Measurements from ENCODE around the gene VWDE. TPM values are rescaled to one million over a fixed set of nuclear protein-coding genes. Genes with fewer than 3 reads are reported as not detected.
"Not testable (repeated sequence)": the region's sequence is repeated elsewhere in the genome, so short reads cannot be mapped to it uniquely, and the experiment has no call there.

VWDE gene
- 1.6 TPM for polyA plus RNA-seq (ENCODE audit: insufficient read length)

GRCh38 chr7:12403287-12404181 lies at the start of gene VWDE:
VWDE (minus strand) TSS chr7:12403865; CDS start chr7:12403716, 149 bp downstream.
- no peak for DNase-seq (ENCODE audit: low read depth)

DNA sequence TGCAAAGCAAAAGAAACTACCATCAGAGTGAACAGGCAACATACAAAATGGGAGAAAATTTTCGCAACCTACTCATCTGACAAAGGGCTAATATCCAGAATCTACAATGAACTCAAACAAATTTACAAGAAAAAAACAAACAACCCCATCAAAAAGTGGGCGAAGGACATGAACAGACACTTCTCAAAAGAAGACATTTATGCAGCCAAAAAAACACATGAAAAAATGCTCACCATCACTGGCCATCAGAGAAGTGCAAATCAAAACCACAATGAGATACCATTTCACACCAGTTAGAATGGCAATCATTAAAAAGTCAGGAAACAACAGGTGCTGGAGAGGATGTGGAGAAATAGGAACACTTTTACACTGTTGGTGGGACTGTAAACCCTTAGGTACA lies 49.5 kb upstream of the VWDE start:
- not testable (repeated sequence) for DNase-seq (ENCODE audit: low read depth)

- DNase-seq (ENCODE audit: low read depth): no peak
Measured at GRCh38 chr7:12450615-12451014, 47.0 kb upstream of the VWDE start.

DNA sequence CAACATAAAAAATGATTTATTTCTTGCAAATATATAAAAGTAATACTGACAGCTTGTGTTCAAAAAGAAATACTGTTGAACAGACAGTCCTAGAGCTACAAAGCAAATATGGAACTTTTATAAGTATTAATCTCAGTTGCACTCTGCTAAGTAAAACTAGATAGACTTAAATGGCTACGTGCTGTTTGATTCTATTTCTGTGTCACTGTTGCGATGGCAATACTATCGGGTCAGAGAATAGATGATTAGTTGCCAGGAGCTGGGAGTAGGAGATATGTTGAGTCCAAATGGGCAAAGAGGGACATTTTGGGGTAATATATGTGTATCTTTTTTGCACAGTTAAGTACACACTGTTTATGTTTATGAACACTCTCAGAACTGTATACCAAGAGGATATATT lies 41.1 kb upstream of the VWDE start:
- DNase-seq (ENCODE audit: low read depth): no peak

GRCh38 chr7:12440229-12440628 lies 36.6 kb upstream of the VWDE start:
- DNase-seq (ENCODE audit: low read depth): no peak

DNA sequence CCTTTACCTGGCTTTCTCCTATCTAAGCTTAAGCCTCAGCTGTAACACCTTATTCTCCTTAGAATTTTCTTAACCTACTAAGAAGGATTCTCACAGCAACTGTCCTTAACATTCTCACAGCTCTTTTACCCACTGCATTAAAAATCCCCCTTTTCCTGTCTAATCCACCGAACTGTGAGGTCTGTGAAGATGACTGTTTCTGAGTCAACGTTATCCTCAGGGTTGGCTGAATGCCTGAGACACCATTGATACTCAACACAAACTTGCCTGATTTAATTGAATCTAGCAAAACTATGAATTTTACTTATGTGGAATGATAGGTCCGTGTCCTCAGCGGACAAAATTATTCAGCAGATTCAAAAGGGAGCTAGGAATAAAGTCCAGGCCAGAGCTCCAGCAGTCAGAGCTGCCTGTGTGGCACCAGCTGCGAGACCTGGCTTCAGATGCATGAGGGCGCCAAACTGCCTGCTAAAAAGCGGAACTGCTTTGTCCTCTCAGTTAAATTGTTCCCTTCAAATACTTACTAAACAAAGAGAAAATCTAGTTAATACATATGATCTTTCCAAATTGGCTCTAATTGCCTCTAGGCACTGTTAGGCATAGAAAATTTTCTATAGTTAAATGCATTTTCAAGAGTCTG lies 33.4 kb upstream of the VWDE start:
- DNase-seq (ENCODE audit: low read depth): no peak

GRCh38 chr7:12436126-12436525 lies 32.5 kb upstream of the VWDE start:
- DNase-seq (ENCODE audit: low read depth): no peak

GRCh38 chr7:12434012-12434642 lies 30.5 kb upstream of the VWDE start:
- no peak for DNase-seq (ENCODE audit: low read depth)

DNA sequence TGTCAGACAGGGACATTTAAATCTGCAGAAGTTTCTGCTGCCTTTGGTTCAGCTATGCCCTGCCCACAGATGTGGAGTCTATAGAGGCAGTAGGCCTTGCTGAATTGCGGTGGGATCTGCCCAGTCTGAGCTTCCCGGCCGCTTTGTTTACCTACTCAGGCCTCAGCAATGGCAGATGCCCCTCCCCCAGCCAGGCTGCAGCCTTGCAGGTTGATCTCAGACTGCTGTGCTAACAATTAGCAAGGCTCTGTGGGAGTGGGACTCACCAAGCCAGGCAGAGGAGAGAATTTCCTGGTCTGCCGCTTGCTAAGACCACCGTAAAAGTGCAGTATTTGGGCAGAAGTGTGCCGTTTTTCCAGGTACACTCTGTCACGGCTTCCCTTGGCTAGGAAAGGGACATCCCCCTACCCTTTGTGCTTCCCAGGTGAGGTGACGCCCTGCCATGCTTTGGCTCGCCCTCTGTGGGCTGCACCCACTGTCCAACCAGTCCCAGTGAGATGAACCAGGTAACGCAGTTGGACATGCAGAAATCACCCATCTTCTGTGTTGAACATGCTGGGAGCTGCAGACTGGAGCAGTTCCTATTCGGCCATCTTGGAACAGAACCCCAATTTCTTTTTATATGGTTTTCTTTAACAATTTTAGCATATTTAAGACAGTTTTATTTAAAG lies 28.4 kb upstream of the VWDE start:
- DNase-seq (ENCODE audit: low read depth): no peak

- DNase-seq (ENCODE audit: low read depth): no peak
Measured at GRCh38 chr7:12425311-12425710, 21.6 kb upstream of the VWDE start.

DNA sequence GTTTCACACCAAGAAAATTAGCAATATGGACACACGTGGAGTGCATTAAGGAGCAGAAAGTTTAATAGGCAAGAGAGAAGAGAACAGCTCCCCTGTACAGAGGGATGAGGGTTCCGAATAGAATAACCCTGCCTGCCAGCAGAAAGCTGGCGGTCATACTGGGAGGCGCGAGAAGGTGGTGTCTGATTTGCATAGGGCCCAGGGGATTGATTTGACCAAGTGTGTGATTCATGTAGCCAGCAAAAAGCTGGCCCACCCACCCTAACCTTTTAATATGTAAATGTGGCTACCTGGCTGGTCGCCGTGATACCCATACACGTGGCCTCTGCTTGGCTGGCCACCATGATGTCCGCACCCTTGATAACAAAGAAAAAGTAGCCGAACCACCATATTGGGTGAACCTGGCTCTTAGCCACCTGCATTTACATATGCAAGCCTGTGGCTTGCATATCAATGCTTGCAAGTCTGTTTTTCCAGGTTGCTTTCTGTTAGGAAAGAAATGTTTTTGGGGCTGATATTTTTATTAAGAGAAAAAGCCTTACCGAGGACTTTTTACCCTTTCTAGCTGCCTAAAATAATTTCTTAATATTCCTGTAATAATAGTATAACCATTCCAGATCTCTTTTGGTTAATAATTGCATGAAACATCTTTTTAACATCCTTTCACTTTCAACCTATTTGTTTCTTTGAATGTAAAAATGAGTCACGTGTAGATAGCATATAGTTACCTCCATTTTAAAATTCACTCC lies 20.5 kb upstream of the VWDE start:
- DNase-seq (ENCODE audit: low read depth): no peak

- no peak for DNase-seq (ENCODE audit: low read depth)
Measured at GRCh38 chr7:12423355-12423996, 19.8 kb upstream of the VWDE start.

- no peak for DNase-seq (ENCODE audit: low read depth)
Measured at GRCh38 chr7:12422554-12423320, 19.1 kb upstream of the VWDE start.

GRCh38 chr7:12418452-12418851 lies 14.8 kb upstream of the VWDE start:
- DNase-seq (ENCODE audit: low read depth): no peak

DNA sequence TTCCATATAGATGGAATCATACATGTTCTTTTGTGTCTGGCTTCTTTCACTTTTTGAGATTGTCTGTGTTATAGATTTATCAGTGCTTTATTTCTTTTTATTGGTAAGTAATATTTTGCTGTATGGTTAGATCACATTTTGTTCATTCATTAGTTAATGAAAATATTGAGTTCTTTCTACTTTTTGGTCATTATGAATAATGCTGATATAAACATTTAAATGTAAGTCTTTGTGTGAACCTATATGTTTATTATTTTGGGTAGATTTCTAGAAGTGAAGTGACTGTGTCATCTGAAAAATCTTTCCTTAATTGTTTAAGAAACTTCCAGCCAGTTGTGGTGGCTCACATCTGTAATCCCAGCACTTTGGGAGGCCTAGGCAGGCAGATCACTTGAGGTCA lies 11.4 kb upstream of the VWDE start:
- no peak for DNase-seq (ENCODE audit: low read depth)

GRCh38 chr7:12412407-12412806 lies 8.7 kb upstream of the VWDE start:
- DNase-seq (ENCODE audit: low read depth): no peak

- DNase-seq (ENCODE audit: low read depth): no peak
Measured at GRCh38 chr7:12410523-12410922, 6.9 kb upstream of the VWDE start.

DNA sequence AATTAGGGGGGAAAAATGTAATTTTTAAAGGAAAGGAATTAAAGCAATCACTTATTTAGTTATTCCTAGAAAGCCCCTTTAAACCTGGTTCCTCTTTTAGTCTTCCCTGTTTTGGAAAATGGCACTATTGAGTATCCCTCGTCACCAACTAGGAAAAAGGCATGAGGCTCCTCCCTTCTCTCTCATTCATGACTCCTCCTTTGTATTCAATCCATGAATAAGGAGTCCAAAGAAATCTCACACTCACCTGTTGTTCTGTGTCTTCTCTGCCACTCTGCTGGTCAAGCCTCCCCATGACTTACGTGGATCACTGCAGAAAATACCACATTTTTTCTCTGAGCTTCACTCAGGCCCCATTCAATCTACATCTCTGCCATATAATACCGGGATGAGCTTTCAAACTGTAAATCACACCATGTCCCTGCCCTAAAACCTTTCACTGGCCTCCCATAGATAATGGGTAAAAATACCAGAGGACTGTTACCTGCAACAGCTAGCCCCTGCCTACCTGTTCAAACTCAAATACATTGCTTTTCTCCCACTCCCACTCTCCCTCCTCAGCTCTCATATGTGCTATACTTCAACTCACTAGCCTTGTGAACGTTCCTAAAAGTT lies 5.5 kb upstream of the VWDE start:
- DNase-seq (ENCODE audit: low read depth): no peak

DNA sequence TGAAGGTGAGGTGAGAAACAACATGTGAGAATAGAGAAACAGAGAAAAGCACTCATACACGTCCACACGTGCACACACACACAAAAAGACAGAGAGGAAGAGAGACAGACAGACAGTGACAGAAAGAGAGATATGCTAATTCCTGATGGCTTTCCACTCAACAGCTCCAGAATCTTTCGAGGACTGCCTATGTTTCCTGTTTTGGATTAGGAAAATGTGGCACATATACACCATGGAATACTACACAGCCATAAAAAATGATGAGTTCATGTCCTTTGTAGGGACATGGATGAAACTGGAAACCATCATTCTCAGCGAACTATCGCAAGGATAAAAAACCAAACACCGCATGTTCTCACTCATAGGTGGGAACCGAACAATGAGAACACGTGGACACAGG lies 4.0 kb upstream of the VWDE start:
- not testable (repeated sequence) for DNase-seq (ENCODE audit: low read depth)

DNA sequence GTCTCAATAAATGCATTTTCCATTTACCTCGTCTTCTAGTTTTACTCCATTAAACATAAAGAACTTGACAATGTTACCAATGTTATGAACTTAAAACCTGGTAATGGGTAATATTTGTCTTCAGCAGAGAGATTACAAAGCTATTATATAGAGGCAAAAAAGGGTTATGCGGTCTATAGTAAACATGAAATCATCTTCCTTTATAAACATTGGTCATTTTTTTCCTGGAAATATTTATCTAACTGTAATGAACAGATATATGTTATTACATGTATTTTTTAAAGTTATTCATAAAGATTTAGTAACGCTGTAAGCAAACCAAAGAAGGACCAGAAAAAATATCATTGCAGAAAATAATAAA lies 1.3 kb downstream of the VWDE start:
- no peak for DNase-seq (ENCODE audit: low read depth)

All from forelimb muscle (tissue), 1 donor.